Right hindlimb (tissue), 1 donor: ENCODE measurements around the gene TBC1D2B.
"Not testable (repeated sequence)": the region's sequence is repeated elsewhere in the genome, so short reads cannot be mapped to it uniquely, and the experiment has no call there.

Experiments
- DNase-seq: peaks from one replicate; pipeline ENCODE4 v3.0.0-alpha.2; 2018

TBC1D2B gene

GRCh38 chr15:77971875-77972274 lies 105.6 kb downstream of the TBC1D2B start:
- DNase-seq: not testable (repeated sequence)

GRCh38 chr15:77970813-77971360 lies 106.6 kb downstream of the TBC1D2B start:
- not testable (repeated sequence) for DNase-seq

- DNase-seq: no peak
These were observed 108.5 kb downstream of the TBC1D2B start for GRCh38 chr15:77969055-77969454.

GRCh38 chr15:77967798-77968197 lies 109.7 kb downstream of the TBC1D2B start:
- DNase-seq: no peak

GRCh38 chr15:77967235-77967615 lies 110.3 kb downstream of the TBC1D2B start:
- DNase-seq: not testable (repeated sequence)

GRCh38 chr15:77966540-77967234 lies 110.8 kb downstream of the TBC1D2B start:
- DNase-seq: peak; percentile 45

GRCh38 chr15:77964193-77964592 lies 113.3 kb downstream of the TBC1D2B start:
- DNase-seq: no peak

- DNase-seq: peak; percentile 89
These were observed 118.1 kb downstream of the TBC1D2B start for GRCh38 chr15:77959432-77959879.

- DNase-seq: not testable (repeated sequence)
These were observed 118.6 kb downstream of the TBC1D2B start for GRCh38 chr15:77958716-77959431.

GRCh38 chr15:77958021-77958420 lies 119.5 kb downstream of the TBC1D2B start:
- DNase-seq: not testable (repeated sequence)

- DNase-seq: not testable (repeated sequence)
These were observed 123.6 kb downstream of the TBC1D2B start for GRCh38 chr15:77953926-77954325.

GRCh38 chr15:77952928-77953446 lies 124.5 kb downstream of the TBC1D2B start:
- not testable (repeated sequence) for DNase-seq

- not testable (repeated sequence) for DNase-seq
These were observed 126.3 kb downstream of the TBC1D2B start for GRCh38 chr15:77951105-77951786.

GRCh38 chr15:77950470-77950869 lies 127.0 kb downstream of the TBC1D2B start:
- not testable (repeated sequence) for DNase-seq

GRCh38 chr15:77945566-77945965 lies 131.9 kb downstream of the TBC1D2B start:
- DNase-seq: no peak
